IMR-90 (cell line): ENCODE measurements around the gene LANCL3. TPM values are rescaled to one million over a fixed set of nuclear protein-coding genes. Genes with fewer than 3 reads are reported as not detected.
A peak's percentile ranks its signal among the peaks of the same experiment; 100 is the strongest.

Source experiments
- ATAC-seq: fragments of 200-7000 bp; cut with Tn5 transposase; 2 replicates; pipeline ENCODE4 v1.9.1; 2020; ENCODE audit warnings: low read depth, mild to moderate bottlenecking, moderate library complexity
- BruUV-seq: library from RNA; stranded (reverse); fragments of 400-500 nt; replicated peaks from 2 replicates; lab custom pipeline; 2021; lab: Mats Ljungman, UMichigan
- CTCF ChIA-PET: fragments of 300-600 bp; formaldehyde crosslinking; extraction: SDS; loops from one replicate; lab custom pipeline; 2021; ENCODE audit warnings: antibody characterized with exemption; lab: Yijun Ruan, JAX
- POLR2A ChIA-PET: fragments of 300-600 bp; sonication (Branson Sonifier 250); formaldehyde crosslinking; loops from one replicate; lab custom pipeline; 2022; ENCODE audit warnings: antibody characterized with exemption; ENCODE audit not compliant: unreplicated experiment; lab: Charles Lee
- DNase-seq: peaks from one replicate; pipeline ENCODE4 v3.0.0; 2013
- H2AFZ ChIP-seq: replicated peaks from 2 replicates; pipeline ENCODE3; 2013; ENCODE audit warnings: low read length, mild to moderate bottlenecking; ENCODE audit not compliant: poor library complexity
- H2AK5ac ChIP-seq: 2 replicates; pipeline ENCODE4 v1.6.1; 2013; ENCODE audit warnings: low read depth, low read length, inconsistent platforms
- H2AK9ac ChIP-seq: replicated peaks from 2 replicates; pipeline ENCODE3; 2013; ENCODE audit warnings: mild to moderate bottlenecking, low read depth, low read length, moderate library complexity; ENCODE audit not compliant: poor library complexity
- H2BK120ac ChIP-seq: 2 replicates; pipeline ENCODE4 v1.6.1; 2013; ENCODE audit warnings: low read depth, low read length, inconsistent platforms
- H2BK15ac ChIP-seq: 3 replicates; pipeline ENCODE4 v1.6.1; 2013; ENCODE audit warnings: low read depth, low read length, inconsistent platforms
- H2BK20ac ChIP-seq: 2 replicates; pipeline ENCODE4 v1.6.1; 2013; ENCODE audit warnings: low read depth, mild to moderate bottlenecking, inconsistent platforms, low read length, moderate library complexity
- H2BK5ac ChIP-seq: 2 replicates; pipeline ENCODE4 v1.6.1; 2013; ENCODE audit warnings: mild to moderate bottlenecking, low read depth, low read length, inconsistent platforms; ENCODE audit not compliant: poor library complexity, severe bottlenecking
- H3K14ac ChIP-seq: replicated peaks from 2 replicates; pipeline ENCODE4 v1.6.1; 2013; ENCODE audit warnings: low read depth, low read length, inconsistent platforms
- H3K18ac ChIP-seq: 2 replicates; pipeline ENCODE4 v1.6.1; 2013; ENCODE audit warnings: low read depth, low read length, control low read depth
- H3K23ac ChIP-seq: 2 replicates; pipeline ENCODE4 v1.6.1; 2013; ENCODE audit warnings: low read depth, low read length, inconsistent platforms
- H3K27ac ChIP-seq: 2 replicates; pipeline ENCODE4 v1.5.1; 2013; ENCODE audit warnings: mild to moderate bottlenecking, control low read depth, low read length; ENCODE audit not compliant: insufficient read depth
- H3K27me3 ChIP-seq: 2 replicates; pipeline ENCODE4 v1.6.1; 2013; ENCODE audit warnings: low read length; ENCODE audit not compliant: control insufficient read depth, insufficient read depth
- H3K36me3 ChIP-seq: 2 replicates; pipeline ENCODE4 v1.6.1; 2013; ENCODE audit warnings: low read length, mixed read lengths; ENCODE audit not compliant: control insufficient read depth, insufficient read depth
- H3K4ac ChIP-seq: 2 replicates; pipeline ENCODE4 v1.6.1; 2013; ENCODE audit warnings: low read depth, low read length, inconsistent platforms
- H3K4me1 ChIP-seq: 2 replicates; pipeline ENCODE4 v1.6.1; 2013; ENCODE audit warnings: low read length, mixed read lengths; ENCODE audit not compliant: control insufficient read depth, insufficient read depth
- H3K4me2 ChIP-seq: 2 replicates; pipeline ENCODE4 v1.6.1; 2013; ENCODE audit warnings: low read depth, mild to moderate bottlenecking, control low read depth, low read length, moderate library complexity
- H3K4me3 ChIP-seq: 2 replicates; pipeline ENCODE4 v1.5.1; 2013; ENCODE audit warnings: low read depth, mild to moderate bottlenecking, control low read depth, low read length, moderate library complexity; ENCODE audit not compliant: insufficient read depth
- H3K56ac ChIP-seq: 2 replicates; pipeline ENCODE4 v1.6.1; 2013; ENCODE audit warnings: low read length, inconsistent platforms; ENCODE audit not compliant: insufficient read depth; ENCODE audit errors: extremely low read depth
- H3K79me1 ChIP-seq, 2 experiments: 2 replicates each; pipeline ENCODE4 v1.6.1; 2013; ENCODE audit warnings: low read length in 2 of 2, inconsistent platforms in 1 of 2, low read depth in 1 of 2
- H3K9ac ChIP-seq: 2 replicates; pipeline ENCODE4 v1.6.1; 2013; ENCODE audit warnings: low read depth, low read length, control low read depth
- H3K9me1 ChIP-seq: 2 replicates; pipeline ENCODE4 v1.6.1; 2013; ENCODE audit warnings: low read length, inconsistent platforms; ENCODE audit not compliant: insufficient read depth
- H3K9me3 ChIP-seq: 2 replicates; pipeline ENCODE4 v1.6.1; 2013; ENCODE audit warnings: low read length; ENCODE audit not compliant: control insufficient read depth, insufficient read depth
- H4K20me1 ChIP-seq: 2 replicates; pipeline ENCODE4 v1.6.1; 2013; ENCODE audit warnings: low read length, inconsistent platforms; ENCODE audit not compliant: insufficient read depth
- H4K5ac ChIP-seq: 2 replicates; pipeline ENCODE4 v1.6.1; 2013; ENCODE audit warnings: mild to moderate bottlenecking, low read depth, low read length, control low read depth
- H4K8ac ChIP-seq, 2 experiments: 2 replicates each; pipeline ENCODE4 v1.6.1; 2013; ENCODE audit warnings: low read depth in 2 of 2, low read length in 2 of 2, control low read depth in 1 of 2, inconsistent platforms in 1 of 2
- H4K91ac ChIP-seq: 2 replicates; pipeline ENCODE4 v1.6.1; 2013; ENCODE audit warnings: low read depth, low read length, inconsistent platforms; ENCODE audit not compliant: insufficient read depth
- MAFK ChIP-seq: IDR thresholded peaks from 2 replicates; pipeline ENCODE4 v1.6.1; 2012; ENCODE audit warnings: low read depth, low read length, improper control_type of control experiment
- MXI1 ChIP-seq: IDR thresholded peaks from 2 replicates; pipeline ENCODE4 v1.6.1; 2012; ENCODE audit warnings: low read depth, mild to moderate bottlenecking, low read length, moderate library complexity, borderline replicate concordance
- WGBS, 2 experiments: methylation state at CpG; one replicate each; pipeline versions ENCODE4 v1.1.5 to v1.1.7; 2013; ENCODE audit warnings: missing lambda C conversion rate in 2 of 2; ENCODE audit not compliant: insufficient read length in 1 of 2; ENCODE audit errors: extremely low coverage in 2 of 2; 5-methylcytosine and 5-hydroxymethylcytosine counted together
- dilution Hi-C: fragments of 300-500 bp; cut with HindIII; formaldehyde crosslinking; loops from one replicate; pipeline ENCODE4 v1.14.3; 2018; ENCODE audit warnings: low sequenced_read_pairs; ENCODE audit not compliant: unreplicated experiment
- in situ Hi-C: fragments of 300-500 bp; cut with MboI; formaldehyde crosslinking; loops from 3 replicates; pipeline ENCODE4 v1.14.3; 2019; ENCODE audit warnings: low sequenced_read_pairs, inconsistent platforms, mixed read lengths
- intact Hi-C: fragments of 100-400 bp; cut with micrococcal nuclease; formaldehyde crosslinking; loops from 2 replicates; pipeline ENCODE4 v1.10.0; 2022
- polyA plus RNA-seq, 3 experiments: library from polyadenylated mRNA; depleted of rRNA; stranded (reverse); fragments of >200 nt; gene quantifications; 2 replicates each; pipeline ENCODE4 v1.2.3, GENCODE V29; 2012; ENCODE audit warnings: low replicate concordance in 1 of 3
- total RNA-seq: library from RNA; depleted of rRNA; stranded (reverse); fragments of >200 nt; gene quantifications from 2 replicates; pipeline ENCODE4 v1.2.3, GENCODE V29; 2012

The LANCL3 gene
- total and polyA plus RNA-seq, 2 of the 4 experiments (the other 2 are of a cell fraction): not detected

GRCh38 chrX:37609727-37610126 lies 38.3 kb downstream of the LANCL3 start:
- no peak for ATAC-seq
- in situ Hi-C loops: no loop called here
- POLR2A ChIA-PET: no interaction called here

More at GRCh38 chrX:37609727-37610126, 38.3 kb downstream of the LANCL3 start:
- no peaks in the 10 kb centered on the region for H3K79me1 ChIP-seq
- H3K9ac ChIP-seq: no peak overlapping the region
- CTCF ChIA-PET: interaction anchor here (0.7 kb wide), 1 partner anchor 48 kb away, joined by 3 read pairs; no protein-coding TSS in a partner anchor
- TF ChIP-seq MAFK: peak; percentile 59
- TF ChIP-seq MXI1: no peak
- H2BK20ac ChIP-seq: no peak overlapping the region
- no TSS peak for BruUV-seq
- H3K56ac ChIP-seq: no peak overlapping the region
- H3K4ac ChIP-seq: no peak overlapping the region
- no peak overlapping the region for H3K27ac ChIP-seq
- H2BK120ac ChIP-seq: no peak overlapping the region
- dilution Hi-C loops (no loop called here), intact Hi-C loops (no loop called here)
- no peak overlapping the region for H2AK5ac ChIP-seq
- no peak overlapping the region for H2AFZ ChIP-seq
- no peak overlapping the region for H3K4me2 ChIP-seq
- H2AK9ac ChIP-seq: no peak overlapping the region
- no peak overlapping the region for H3K14ac ChIP-seq
- no peak overlapping the region for H3K23ac ChIP-seq
- no peaks in the 10 kb centered on the region for H3K9me3 ChIP-seq
- WGBS, 2 experiments: no CpG with 5 or more reads among the region's 1 CpG
- H4K8ac ChIP-seq: no peak overlapping the region
- H2BK5ac ChIP-seq: no peak overlapping the region
- DNase-seq: no peak
- no peak overlapping the region for H4K91ac ChIP-seq
- no peak overlapping the region for H3K4me3 ChIP-seq
- no peak overlapping the region for H4K5ac ChIP-seq
- H2BK15ac ChIP-seq: no peak overlapping the region
- H3K4me1 ChIP-seq: no peaks in the 10 kb centered on the region
- no peaks in the 10 kb centered on the region; the same call in 1 of the 2 replicates for H3K27me3 ChIP-seq
- no peak overlapping the region for H3K18ac ChIP-seq
- no peaks in the 10 kb centered on the region for H3K36me3 ChIP-seq
- no peaks in the 10 kb centered on the region for H4K20me1 ChIP-seq
- no peaks in the 10 kb centered on the region for H3K9me1 ChIP-seq
